ENCODE results near the gene MINPP1. TPM values are rescaled to one million over a fixed set of nuclear protein-coding genes. Genes with fewer than 3 reads are reported as not detected.
"Not testable (repeated sequence)": the region's sequence is repeated elsewhere in the genome, so short reads cannot be mapped to it uniquely, and the experiment has no call there.

The MINPP1 gene
- total RNA-seq, 1 donor from 2014 or later, result 64.2 TPM

DNA sequence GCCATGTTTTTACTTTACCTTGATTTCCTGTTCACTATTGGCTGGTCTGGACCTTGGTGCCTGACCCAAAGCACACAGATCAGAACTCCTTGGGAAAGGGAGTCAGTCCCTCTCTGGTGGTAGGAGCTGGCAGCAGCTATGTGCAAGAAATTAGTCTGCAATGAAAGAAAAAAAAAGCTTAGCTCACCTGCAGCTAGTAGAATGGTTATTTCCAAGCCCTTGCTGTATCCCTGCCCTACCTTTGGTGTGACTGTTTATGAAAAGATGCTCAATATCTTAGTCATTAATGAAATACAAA lies 86.8 kb downstream of the MINPP1 start:
- H3K36me3 Mint-ChIP-seq, result no peaks in the 10 kb centered on the region
- H3K4me1 Mint-ChIP-seq, result no peaks in the 10 kb centered on the region
- H3F3A ChIP-seq (ENCODE audit: low read depth), result no peaks in the 10 kb centered on the region
- H3K27me3 Mint-ChIP-seq (ENCODE audit: insufficient read depth, low read depth), result peaks cover 4% of the 10 kb centered on the region
- H3K27ac Mint-ChIP-seq, result no peak overlapping the region
- no peak overlapping the region for H3K4me3 ChIP-seq
- no peak overlapping the region for H2AFZ ChIP-seq (replicated peaks)
- H3K4me3 Mint-ChIP-seq, result no peak overlapping the region
- H3K9me3 Mint-ChIP-seq, result no peaks in the 10 kb centered on the region
- no peak overlapping the region for H3K27ac ChIP-seq
- H3K36me3 ChIP-seq, result no peaks in the 10 kb centered on the region
- H3K9me3 ChIP-seq (ENCODE audit: low read depth), result no peaks in the 10 kb centered on the region
- H3K4me1 ChIP-seq, result no peaks in the 10 kb centered on the region
- no peak overlapping the region for H3K9ac ChIP-seq
- no peak for DNase-seq (ENCODE audit: low spot score)
- no peaks in the 10 kb centered on the region for H3K27me3 ChIP-seq
- no peak overlapping the region for H3K4me2 ChIP-seq
- TF ChIP-seq EZH2phosphoT487 (IDR thresholded peaks at IDR 0.05), result no peak
- H3K79me2 ChIP-seq (ENCODE audit: low read depth), result no peaks in the 10 kb centered on the region
- no peaks in the 10 kb centered on the region for H4K20me1 ChIP-seq (ENCODE audit: low read depth)

DNA sequence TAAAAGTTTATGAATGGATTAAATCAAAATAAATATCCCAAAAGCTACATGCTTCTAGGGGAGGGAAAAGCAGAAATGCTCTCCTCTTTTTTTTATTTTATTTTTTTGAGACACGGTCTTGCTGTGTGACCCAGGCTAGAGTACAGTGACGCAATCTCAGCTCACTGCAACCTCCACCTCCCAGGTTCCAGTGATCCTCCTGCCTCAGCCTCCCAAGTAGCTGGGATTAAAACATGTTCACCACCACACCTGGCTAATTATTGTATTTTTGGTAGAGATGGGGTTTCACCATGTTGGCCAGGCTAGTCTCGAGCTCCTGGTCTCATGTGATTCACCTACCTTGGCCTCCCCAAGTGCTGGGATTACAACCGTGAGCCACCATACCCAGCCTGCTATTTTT lies 88.2 kb downstream of the MINPP1 start:
- DNase-seq (ENCODE audit: low spot score); H2AFZ ChIP-seq (replicated peaks): not testable (repeated sequence)

DNA sequence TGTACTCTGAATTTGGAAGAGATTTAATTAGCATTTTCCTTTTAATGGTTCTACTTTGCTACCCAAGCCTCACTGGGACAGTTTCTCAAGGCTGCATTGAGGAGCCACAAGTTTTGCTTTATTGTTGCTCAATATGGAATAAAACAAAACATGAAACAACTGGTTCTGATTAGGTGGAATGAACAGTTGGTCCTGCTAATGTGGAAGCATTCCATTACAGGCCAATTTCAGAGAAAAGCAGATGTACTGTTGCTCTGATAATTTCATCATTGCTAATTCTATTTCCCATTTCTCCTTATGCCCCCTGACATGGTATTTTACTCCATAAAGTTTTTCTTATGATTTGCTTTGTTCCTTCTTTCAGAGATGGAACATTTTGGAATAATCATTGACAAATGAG lies 89.0 kb downstream of the MINPP1 start:
- Histone ChIP-seq H3F3A (ENCODE audit: low read depth) (no peaks in the 10 kb centered on the region), H3K4me3 (no peak overlapping the region), H3K4me2 (no peak overlapping the region), H4K20me1 (ENCODE audit: low read depth) (no peaks in the 10 kb centered on the region), H3K9me3 (ENCODE audit: low read depth) (no peaks in the 10 kb centered on the region), H3K4me1 (no peaks in the 10 kb centered on the region), H3K27me3 (no peaks in the 10 kb centered on the region), H2AFZ (replicated peaks) (peak overlapping the region; percentile 10), H3K79me2 (ENCODE audit: low read depth) (no peaks in the 10 kb centered on the region), H3K36me3 (no peaks in the 10 kb centered on the region), H3K27ac (no peak overlapping the region), H3K9ac (no peak overlapping the region)
- no peak for TF ChIP-seq EZH2phosphoT487 (IDR thresholded peaks at IDR 0.05)
- TF ChIP-seq, protein P1, sequence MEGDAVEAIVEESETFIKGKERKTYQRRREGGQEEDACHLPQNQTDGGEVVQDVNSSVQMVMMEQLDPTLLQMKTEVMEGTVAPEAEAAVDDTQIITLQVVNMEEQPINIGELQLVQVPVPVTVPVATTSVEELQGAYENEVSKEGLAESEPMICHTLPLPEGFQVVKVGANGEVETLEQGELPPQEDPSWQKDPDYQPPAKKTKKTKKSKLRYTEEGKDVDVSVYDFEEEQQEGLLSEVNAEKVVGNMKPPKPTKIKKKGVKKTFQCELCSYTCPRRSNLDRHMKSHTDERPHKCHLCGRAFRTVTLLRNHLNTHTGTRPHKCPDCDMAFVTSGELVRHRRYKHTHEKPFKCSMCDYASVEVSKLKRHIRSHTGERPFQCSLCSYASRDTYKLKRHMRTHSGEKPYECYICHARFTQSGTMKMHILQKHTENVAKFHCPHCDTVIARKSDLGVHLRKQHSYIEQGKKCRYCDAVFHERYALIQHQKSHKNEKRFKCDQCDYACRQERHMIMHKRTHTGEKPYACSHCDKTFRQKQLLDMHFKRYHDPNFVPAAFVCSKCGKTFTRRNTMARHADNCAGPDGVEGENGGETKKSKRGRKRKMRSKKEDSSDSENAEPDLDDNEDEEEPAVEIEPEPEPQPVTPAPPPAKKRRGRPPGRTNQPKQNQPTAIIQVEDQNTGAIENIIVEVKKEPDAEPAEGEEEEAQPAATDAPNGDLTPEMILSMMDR (IDR thresholded peaks at IDR 0.05), result no peak
- TF ChIP-seq EZH2 (IDR thresholded peaks at IDR 0.05), result no peak
- H3K9me3 Mint-ChIP-seq, result no peaks in the 10 kb centered on the region
- H3K27me3 Mint-ChIP-seq (ENCODE audit: insufficient read depth, low read depth), result peaks cover 4% of the 10 kb centered on the region
- H3K4me1 Mint-ChIP-seq, result no peaks in the 10 kb centered on the region
- no peaks in the 10 kb centered on the region for H3K36me3 Mint-ChIP-seq
- no peak overlapping the region for H3K27ac Mint-ChIP-seq
- DNase-seq (ENCODE audit: low spot score), result no peak
- no peak overlapping the region for H3K4me3 Mint-ChIP-seq

More for the DNA sequence above, 88.2 kb downstream of the MINPP1 start:
- not testable (repeated sequence) for H3K9me3 Mint-ChIP-seq; H3K4me3 ChIP-seq; H3K4me2 ChIP-seq; H3K4me1 ChIP-seq; H3K9ac ChIP-seq; H3K4me1 Mint-ChIP-seq; H3K36me3 ChIP-seq; H3K9me3 ChIP-seq (ENCODE audit: low read depth); H3F3A ChIP-seq (ENCODE audit: low read depth); H3K4me3 Mint-ChIP-seq; H3K27me3 ChIP-seq; H3K27ac ChIP-seq; H4K20me1 ChIP-seq (ENCODE audit: low read depth); H3K27me3 Mint-ChIP-seq (ENCODE audit: insufficient read depth, low read depth); H3K27ac Mint-ChIP-seq; H3K36me3 Mint-ChIP-seq; H3K79me2 ChIP-seq (ENCODE audit: low read depth)

DNA sequence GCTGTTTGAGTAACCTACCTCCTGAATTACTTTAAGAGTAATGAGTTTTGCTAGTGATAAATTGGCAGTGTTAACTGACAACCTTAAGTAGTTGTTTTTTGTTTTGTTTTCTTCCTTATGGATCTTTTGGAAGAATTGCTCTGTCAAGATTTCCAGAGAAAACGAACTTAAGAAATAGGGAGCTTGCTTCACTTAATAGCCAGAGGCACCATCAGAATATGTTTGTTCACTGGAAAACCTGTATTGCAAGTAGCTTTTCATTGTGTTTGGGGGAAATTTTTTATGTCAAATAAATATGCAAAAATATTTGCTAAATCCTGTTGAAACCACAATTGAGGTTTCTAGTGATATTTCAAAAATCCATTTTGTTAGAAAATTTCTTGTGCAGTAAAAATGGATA lies 89.5 kb downstream of the MINPP1 start:
- H3K9ac ChIP-seq, result no peak overlapping the region
- H3K27me3 ChIP-seq, result no peaks in the 10 kb centered on the region
- H3K27ac ChIP-seq, result no peak overlapping the region
- Mint-ChIP-seq H3K9me3 (no peaks in the 10 kb centered on the region), H3K4me1 (no peaks in the 10 kb centered on the region), H3K27ac (no peak overlapping the region), H3K27me3 (ENCODE audit: insufficient read depth, low read depth) (peaks cover 4% of the 10 kb centered on the region), H3K36me3 (no peaks in the 10 kb centered on the region), H3K4me3 (no peak overlapping the region)
- H4K20me1 ChIP-seq (ENCODE audit: low read depth), result no peaks in the 10 kb centered on the region
- DNase-seq (ENCODE audit: low spot score), result no peak
- H3K36me3 ChIP-seq, result no peaks in the 10 kb centered on the region
- no peaks in the 10 kb centered on the region for H3K79me2 ChIP-seq (ENCODE audit: low read depth)
- no peaks in the 10 kb centered on the region for H3K4me1 ChIP-seq
- no peak overlapping the region for H3K4me2 ChIP-seq
- H3F3A ChIP-seq (ENCODE audit: low read depth), result no peaks in the 10 kb centered on the region
- TF ChIP-seq EZH2 (IDR thresholded peaks at IDR 0.05), result no peak
- no peak for TF ChIP-seq EZH2phosphoT487 (IDR thresholded peaks at IDR 0.05)
- TF ChIP-seq, protein P1 (IDR thresholded peaks at IDR 0.05), result no peak
- no peak overlapping the region for H2AFZ ChIP-seq (replicated peaks)
- no peak overlapping the region for H3K4me3 ChIP-seq
- no peaks in the 10 kb centered on the region for H3K9me3 ChIP-seq (ENCODE audit: low read depth)

Measured in neural progenitor cell (in vitro differentiated cells).